H9 (cell line): Measurements from ENCODE around the gene ANO10. TPM values are rescaled to one million over a fixed set of nuclear protein-coding genes. Genes with fewer than 3 reads are reported as not detected.

ENCODE experiments used
- DNase-seq: peaks from one replicate; pipeline ENCODE4 v3.0.0-alpha.2; 2017
- H2AFZ ChIP-seq: one replicate; pipeline ENCODE4 v1.6.1; 2013; ENCODE audit warnings: mild to moderate bottlenecking, low read length, control low read depth, moderate library complexity
- H2AK5ac ChIP-seq: 2 replicates; pipeline ENCODE4 v1.6.1; 2013; ENCODE audit warnings: low read length, control low read depth, mixed read lengths; ENCODE audit not compliant: insufficient read length
- H2BK120ac ChIP-seq: one replicate; pipeline ENCODE4 v1.6.1; 2013; ENCODE audit warnings: low read depth, mild to moderate bottlenecking, low read length, control low read depth, inconsistent platforms; ENCODE audit not compliant: poor library complexity, severe bottlenecking
- H2BK12ac ChIP-seq: 2 replicates; pipeline ENCODE4 v1.6.1; 2013; ENCODE audit warnings: low read length, control low read depth, mixed read lengths, low read depth; ENCODE audit not compliant: insufficient read length
- H2BK15ac ChIP-seq: 2 replicates; pipeline ENCODE4 v1.6.1; 2013; ENCODE audit warnings: low read depth, low read length, control low read depth
- H2BK20ac ChIP-seq: one replicate; pipeline ENCODE4 v1.6.1; 2013; ENCODE audit warnings: low read depth, mild to moderate bottlenecking, low read length, control low read depth, inconsistent platforms; ENCODE audit not compliant: poor library complexity, severe bottlenecking
- H2BK5ac ChIP-seq: 2 replicates; pipeline ENCODE4 v1.6.1; 2013; ENCODE audit warnings: low read length, control low read depth, mixed read lengths; ENCODE audit not compliant: insufficient read length
- H3K14ac ChIP-seq: 2 replicates; pipeline ENCODE4 v1.6.1; 2013; ENCODE audit warnings: low read length, control low read depth; ENCODE audit not compliant: insufficient read depth
- H3K18ac ChIP-seq: 2 replicates; pipeline ENCODE4 v1.6.1; 2013; ENCODE audit warnings: low read depth, mild to moderate bottlenecking, mixed read lengths, low read length, control low read depth; ENCODE audit not compliant: insufficient read length
- H3K23ac ChIP-seq: 2 replicates; pipeline ENCODE4 v1.6.1; 2013; ENCODE audit warnings: low read length, control low read depth, mixed read lengths, low read depth; ENCODE audit not compliant: insufficient read length
- H3K23me2 ChIP-seq: 2 replicates; pipeline ENCODE4 v1.6.1; 2013; ENCODE audit warnings: low read depth, mild to moderate bottlenecking, mixed read lengths, low read length, control low read depth; ENCODE audit not compliant: insufficient read length, poor library complexity, severe bottlenecking
- H3K27ac ChIP-seq: 2 replicates; pipeline ENCODE4 v1.5.1; 2013; ENCODE audit warnings: low read length, control low read depth, mixed read lengths, low read depth; ENCODE audit not compliant: insufficient read length
- H3K27me3 ChIP-seq: 2 replicates; pipeline ENCODE4 v1.6.1; 2013; ENCODE audit warnings: low read length, control low read depth, inconsistent platforms; ENCODE audit not compliant: insufficient read depth
- H3K4ac ChIP-seq: 2 replicates; pipeline ENCODE4 v1.6.1; 2013; ENCODE audit warnings: low read depth, mild to moderate bottlenecking, control low read depth, inconsistent platforms, low read length, moderate library complexity
- H3K4me1 ChIP-seq: 2 replicates; pipeline ENCODE4 v1.6.1; 2013; ENCODE audit warnings: low read length, control low read depth, inconsistent platforms; ENCODE audit not compliant: insufficient read depth
- H3K4me2 ChIP-seq: 2 replicates; pipeline ENCODE4 v1.6.1; 2013; ENCODE audit warnings: low read length, control low read depth, mixed read lengths; ENCODE audit not compliant: insufficient read length, insufficient read depth
- H3K56ac ChIP-seq: 2 replicates; pipeline ENCODE4 v1.6.1; 2013; ENCODE audit warnings: low read depth, mild to moderate bottlenecking, mixed read lengths, low read length, control low read depth; ENCODE audit not compliant: insufficient read length
- H3K79me1 ChIP-seq: 2 replicates; pipeline ENCODE4 v1.6.1; 2013; ENCODE audit warnings: low read depth, mild to moderate bottlenecking, moderate library complexity, low read length, control low read depth, inconsistent platforms; ENCODE audit not compliant: insufficient read depth, poor library complexity, severe bottlenecking
- H3K79me2 ChIP-seq: 2 replicates; pipeline ENCODE4 v1.6.1; 2013; ENCODE audit warnings: low read length, control low read depth, inconsistent platforms; ENCODE audit not compliant: insufficient read depth
- H3K9ac ChIP-seq: 2 replicates; pipeline ENCODE4 v1.6.1; 2013; ENCODE audit warnings: low read length, control low read depth, mixed read lengths; ENCODE audit not compliant: insufficient read length; ENCODE audit errors: extremely low read depth
- H3K9me3 ChIP-seq: one replicate; pipeline ENCODE4 v1.6.1; 2013; ENCODE audit warnings: low read depth, low read length, inconsistent platforms; ENCODE audit not compliant: control insufficient read depth
- H3T11ph ChIP-seq: one replicate; pipeline ENCODE4 v1.6.1; 2013; ENCODE audit warnings: mild to moderate bottlenecking, low read length, control low read depth, inconsistent platforms
- H4K20me1 ChIP-seq: one replicate; pipeline ENCODE4 v1.6.1; 2013; ENCODE audit not compliant: control insufficient read depth, insufficient read length, insufficient read depth
- H4K5ac ChIP-seq: 2 replicates; pipeline ENCODE4 v1.6.1; 2013; ENCODE audit warnings: low read depth, mild to moderate bottlenecking, mixed read lengths, low read length, control low read depth; ENCODE audit not compliant: insufficient read length
- H4K8ac ChIP-seq: replicated peaks from 2 replicates; pipeline ENCODE4 v1.6.1; 2013; ENCODE audit warnings: low read length, control low read depth, mixed read lengths, low read depth; ENCODE audit not compliant: insufficient read length
- H4K91ac ChIP-seq: 2 replicates; pipeline ENCODE4 v1.6.1; 2013; ENCODE audit warnings: low read depth, mild to moderate bottlenecking, moderate library complexity, mixed read lengths, low read length, control low read depth; ENCODE audit not compliant: insufficient read length
- H3K27ac Mint-ChIP-seq, 3 experiments: 2 replicates in 2 of 3; 3 replicates in 1 of 3; pipeline ENCODE4 v1.8.0; 2020 to 2021; ENCODE audit warnings: mixed read lengths in 3 of 3, mild to moderate bottlenecking in 1 of 3, moderate library complexity in 1 of 3
- H3K27me3 Mint-ChIP-seq: 2 replicates; pipeline ENCODE4 v1.8.0; 2021; ENCODE audit warnings: low read depth, mild to moderate bottlenecking, moderate library complexity, mixed read lengths
- H3K36me3 Mint-ChIP-seq, 3 experiments: 2 replicates in 2 of 3; 3 replicates in 1 of 3; pipeline ENCODE4 v1.8.0; 2020 to 2021; ENCODE audit warnings: low read depth in 3 of 3, mixed read lengths in 3 of 3; ENCODE audit not compliant: insufficient read depth in 1 of 3
- H3K4me1 Mint-ChIP-seq, 2 experiments: 2 replicates each; pipeline ENCODE4 v1.8.0; 2020; ENCODE audit warnings: mixed read lengths in 2 of 2
- H3K4me3 Mint-ChIP-seq, 2 experiments: 2 replicates in 1 of 2; 3 replicates in 1 of 2; pipeline ENCODE4 v1.8.0; 2020 to 2021; ENCODE audit warnings: mild to moderate bottlenecking in 2 of 2, mixed read lengths in 2 of 2, moderate library complexity in 1 of 2
- H3K9me3 Mint-ChIP-seq, 2 experiments: 2 replicates in 1 of 2; 3 replicates in 1 of 2; pipeline ENCODE4 v1.8.0; 2020; ENCODE audit warnings: mild to moderate bottlenecking in 2 of 2, mixed read lengths in 2 of 2, moderate library complexity in 1 of 2
- CTCF ChIP-seq: fragments of 200-600 bp; sonication (generic); conservative IDR thresholded peaks from 3 replicates; pipeline ENCODE4 v1.8.0; 2021; ENCODE audit warnings: antibody characterized with exemption, mild to moderate bottlenecking
- WGBS: extraction: QIAGEN DNeasy Blood & Tissue Kit; methylation state at CpG from one replicate; pipeline ENCODE4 v1.1.7; 2013; ENCODE audit warnings: missing lambda C conversion rate, low lambda C conversion rate, mixed read lengths; ENCODE audit not compliant: insufficient read length; ENCODE audit errors: extremely low coverage; 5-methylcytosine and 5-hydroxymethylcytosine counted together
- total RNA-seq: library from RNA; stranded (reverse); gene quantifications from 2 replicates; pipeline ENCODE4 v1.2.1, GENCODE V29; 2021

ANO10 gene
- total RNA-seq, 1 experiment from 2014 or later, result 38.7 TPM

GRCh38 chr3:43647331-43648166 lies 25.7 kb upstream of the ANO10 start:
- Mint-ChIP-seq H3K27me3 (no peaks in the 10 kb centered on the region), H3K27ac (peak overlapping the region; percentile 8 to 49 (median 19); a peak in 1 of 7 replicates), H3K4me1 (peaks cover 28 to 32% of the 10 kb centered on the region in 2 experiments), H3K36me3 (no peaks in the 10 kb centered on the region; a peak in 1 of 7 replicates), H3K9me3 (no peaks in the 10 kb centered on the region), H3K4me3 (no peak overlapping the region)
- no peak overlapping the region for H3T11ph ChIP-seq
- no peaks in the 10 kb centered on the region; the same call in 1 of the 2 replicates for H3K4me1 ChIP-seq
- no peak overlapping the region for H3K18ac ChIP-seq
- no peak overlapping the region for H2BK5ac ChIP-seq
- H3K4ac ChIP-seq, result no peak overlapping the region
- H2AFZ ChIP-seq, result no peak overlapping the region
- DNase-seq, result no peak
- H3K79me2 ChIP-seq, result no peaks in the 10 kb centered on the region
- no peaks in the 10 kb centered on the region for H4K20me1 ChIP-seq
- no peaks in the 10 kb centered on the region for H3K79me1 ChIP-seq
- H4K8ac ChIP-seq, result no peak overlapping the region
- TF ChIP-seq CTCF, result no peak
- H3K27ac ChIP-seq, result no peak overlapping the region
- H2BK12ac ChIP-seq, result no peak overlapping the region
- H3K9ac ChIP-seq, result no peak overlapping the region
- no CpG with 5 or more reads among the region's 6 CpGs for WGBS
- H3K9me3 ChIP-seq, result no peaks in the 10 kb centered on the region
- no peak overlapping the region for H2AK5ac ChIP-seq
- no peak overlapping the region for H2BK120ac ChIP-seq
- no peak overlapping the region for H3K14ac ChIP-seq
- H4K5ac ChIP-seq, result no peak overlapping the region
- no peak overlapping the region for H3K23ac ChIP-seq
- H3K27me3 ChIP-seq, result no peaks in the 10 kb centered on the region
- no peak overlapping the region for H2BK20ac ChIP-seq
- H4K91ac ChIP-seq, result no peak overlapping the region
- no peak overlapping the region for H3K4me2 ChIP-seq
- no peak overlapping the region for H2BK15ac ChIP-seq
- no peak overlapping the region for H3K56ac ChIP-seq
- no peaks in the 10 kb centered on the region for H3K23me2 ChIP-seq
